ENCODE measurements around the gene MTHFD2L. TPM values are rescaled to one million over a fixed set of nuclear protein-coding genes. Genes with fewer than 3 reads are reported as not detected.
A peak's percentile ranks its signal among the peaks of the same experiment; 100 is the strongest.

The MTHFD2L gene
- total RNA-seq, 1 donor from 2014 or later = 8.7 TPM

GRCh38 chr4:74252933-74253332 is 95.0 kb downstream of the MTHFD2L start:
- DNase-seq = no peak

- DNase-seq = no peak
Measured at GRCh38 chr4:74254386-74254785, 96.5 kb downstream of the MTHFD2L start.

GRCh38 chr4:74255096-74255495 is 97.2 kb downstream of the MTHFD2L start:
- no peak for DNase-seq

GRCh38 chr4:74258963-74259362 is 101.0 kb downstream of the MTHFD2L start:
- DNase-seq = peak; percentile 5

- DNase-seq = no peak
Measured at GRCh38 chr4:74260036-74260435, 102.1 kb downstream of the MTHFD2L start.

- DNase-seq = no peak
Measured at GRCh38 chr4:74262522-74262921, 104.6 kb downstream of the MTHFD2L start.

- no peak for DNase-seq
Measured at GRCh38 chr4:74263551-74263950, 105.6 kb downstream of the MTHFD2L start.

- DNase-seq = no peak
Measured at GRCh38 chr4:74266081-74266480, 108.2 kb downstream of the MTHFD2L start.

- no peak for DNase-seq
Measured at GRCh38 chr4:74267998-74268606, 110.2 kb downstream of the MTHFD2L start.

GRCh38 chr4:74268643-74269042 is 110.7 kb downstream of the MTHFD2L start:
- DNase-seq = no peak

GRCh38 chr4:74278490-74278889 is 120.6 kb downstream of the MTHFD2L start:
- no peak for DNase-seq

GRCh38 chr4:74279716-74280115 is 121.8 kb downstream of the MTHFD2L start:
- no peak for DNase-seq

- DNase-seq = no peak
Measured at GRCh38 chr4:74282926-74283325, 125.0 kb downstream of the MTHFD2L start.

GRCh38 chr4:74283614-74284013 is 125.7 kb downstream of the MTHFD2L start:
- no peak for DNase-seq

GRCh38 chr4:74284053-74284452 is 126.1 kb downstream of the MTHFD2L start:
- DNase-seq = no peak

GRCh38 chr4:74287164-74287563 is 129.2 kb downstream of the MTHFD2L start:
- DNase-seq = no peak

- DNase-seq = no peak
Measured at GRCh38 chr4:74287791-74288190, 129.9 kb downstream of the MTHFD2L start.

- no peak for DNase-seq
Measured at GRCh38 chr4:74291471-74291870, 133.6 kb downstream of the MTHFD2L start.

- DNase-seq = no peak
Measured at GRCh38 chr4:74292111-74292870, 134.4 kb downstream of the MTHFD2L start.

- no peak for DNase-seq
Measured at GRCh38 chr4:74293558-74293957, 135.6 kb downstream of the MTHFD2L start.

- no peak for DNase-seq
Measured at GRCh38 chr4:74294681-74295080, 136.8 kb downstream of the MTHFD2L start.

- DNase-seq = no peak
Measured at GRCh38 chr4:74297539-74297938, 139.6 kb downstream of the MTHFD2L start.

GRCh38 chr4:74304095-74304625 is 146.2 kb downstream of the MTHFD2L start:
- no peak for DNase-seq

GRCh38 chr4:74305000-74305399 is 147.1 kb downstream of the MTHFD2L start:
- DNase-seq = no peak

Data from skin of body (tissue), 2 donors.